Stimulated activated CD4-positive, alpha-beta T cell treated with anti-CD3 and anti-CD28 coated beads, Interleukin-2, amount 100 ng/mL, for 48 hours (primary cell): ENCODE data around the gene COL18A1.
"Not testable (repeated sequence)": the region's sequence is repeated elsewhere in the genome, so short reads cannot be mapped to it uniquely, and the experiment has no call there.

ENCODE experiments used
- DNase-seq, 2 donors: peaks; one replicate each; pipeline ENCODE4 v3.0.0-alpha.2; 2020

COL18A1 gene

DNA sequence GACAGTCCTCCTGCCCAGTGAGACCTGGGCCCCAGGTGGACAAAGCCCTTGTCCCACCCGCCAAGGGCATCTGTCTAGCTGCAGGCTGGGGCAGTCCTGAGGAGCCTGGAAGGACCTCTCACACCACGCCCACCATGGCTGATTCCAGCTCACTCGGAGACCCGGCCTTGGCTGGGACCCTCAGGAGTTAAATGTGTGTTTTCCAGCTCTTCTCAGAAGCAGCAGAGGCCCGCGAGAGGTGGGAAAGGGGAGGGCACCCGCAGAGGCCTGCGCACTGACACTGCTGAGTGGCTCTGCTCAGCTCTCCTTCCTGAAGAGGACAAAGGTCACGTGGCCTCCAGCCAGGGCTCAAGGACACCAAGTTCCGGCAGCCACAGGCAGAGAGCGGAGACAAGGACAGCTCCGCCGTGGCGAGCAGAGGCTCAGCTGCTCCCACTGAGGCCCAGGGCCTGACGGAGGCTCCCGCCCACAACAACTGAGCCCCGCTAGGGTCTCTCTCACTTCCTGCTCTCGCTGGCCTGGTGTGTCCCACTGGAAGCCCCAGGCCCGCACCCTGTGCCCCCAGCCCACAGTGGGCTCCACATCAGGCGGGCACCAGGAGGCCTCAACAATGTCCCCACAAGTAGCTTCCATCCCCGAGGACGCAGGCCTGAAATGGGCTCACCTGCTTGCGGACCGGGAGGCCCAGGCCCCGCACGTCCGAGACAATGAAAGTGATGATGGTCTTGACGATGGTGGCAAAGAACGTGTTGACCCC lies 120.4 kb downstream of the COL18A1 start:
- DNase-seq: no peak

DNA sequence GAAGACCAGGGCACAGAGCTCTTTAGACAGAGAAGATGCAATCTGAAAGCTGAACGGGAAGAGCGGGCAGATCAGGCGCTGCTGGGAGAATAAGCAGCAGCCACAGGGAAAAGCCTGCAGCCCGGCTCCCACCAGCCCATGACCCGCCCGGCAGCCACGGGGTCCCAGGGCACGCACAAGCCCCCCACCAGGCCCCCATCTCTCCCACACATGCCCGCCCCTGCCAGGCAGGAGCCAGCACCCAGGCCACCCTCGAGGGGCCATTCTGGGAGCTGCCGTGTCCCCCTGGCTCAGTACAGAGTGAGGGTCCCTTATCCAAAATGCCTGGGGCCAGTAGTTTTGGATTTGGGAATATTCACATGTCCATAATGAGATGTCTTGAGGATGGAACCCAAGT lies 120.9 kb downstream of the COL18A1 start:
- no peak for DNase-seq

DNA sequence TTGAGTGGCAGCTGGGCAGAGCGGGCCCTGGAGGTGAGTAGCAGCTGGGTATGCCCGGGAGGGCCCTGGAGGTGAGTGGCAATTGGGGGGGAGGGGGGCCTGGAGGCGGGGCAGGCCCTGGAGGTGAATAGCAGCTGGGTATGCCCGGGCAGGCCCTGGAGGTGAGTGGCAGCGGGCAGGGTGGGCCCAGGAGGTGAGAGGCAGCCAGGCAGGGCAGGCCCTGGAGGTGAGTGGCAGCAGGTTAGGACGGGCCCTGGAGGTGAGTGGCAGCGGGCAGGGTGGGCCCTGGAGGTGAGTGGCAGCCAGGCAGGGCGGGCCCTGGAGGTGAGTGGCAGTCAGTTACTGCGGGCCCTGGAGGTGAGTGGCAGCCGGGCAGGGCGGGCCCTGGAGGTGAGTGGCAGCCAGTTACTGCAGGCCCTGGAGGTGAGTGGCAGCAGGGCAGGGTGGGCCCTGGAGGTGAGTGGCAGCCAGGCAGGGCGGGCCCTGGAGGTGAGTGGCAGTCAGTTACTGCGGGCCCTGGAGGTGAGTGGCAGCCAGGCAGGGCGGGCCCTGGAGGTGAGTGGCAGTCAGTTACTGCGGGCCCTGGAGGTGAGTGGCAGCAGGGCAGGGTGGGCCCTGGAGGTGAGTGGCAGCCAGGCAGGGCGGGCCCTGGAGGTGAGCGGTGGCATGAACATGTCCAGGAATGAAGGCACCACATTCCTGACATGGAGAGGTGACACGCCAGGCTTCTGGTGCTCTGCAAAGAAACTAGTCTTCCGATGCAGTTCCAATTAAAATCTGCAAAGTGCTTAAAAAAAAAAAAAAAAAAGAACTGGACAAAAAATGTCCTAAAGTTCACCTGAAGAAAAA lies 122.4 kb downstream of the COL18A1 start:
- DNase-seq: not testable (repeated sequence)

DNA sequence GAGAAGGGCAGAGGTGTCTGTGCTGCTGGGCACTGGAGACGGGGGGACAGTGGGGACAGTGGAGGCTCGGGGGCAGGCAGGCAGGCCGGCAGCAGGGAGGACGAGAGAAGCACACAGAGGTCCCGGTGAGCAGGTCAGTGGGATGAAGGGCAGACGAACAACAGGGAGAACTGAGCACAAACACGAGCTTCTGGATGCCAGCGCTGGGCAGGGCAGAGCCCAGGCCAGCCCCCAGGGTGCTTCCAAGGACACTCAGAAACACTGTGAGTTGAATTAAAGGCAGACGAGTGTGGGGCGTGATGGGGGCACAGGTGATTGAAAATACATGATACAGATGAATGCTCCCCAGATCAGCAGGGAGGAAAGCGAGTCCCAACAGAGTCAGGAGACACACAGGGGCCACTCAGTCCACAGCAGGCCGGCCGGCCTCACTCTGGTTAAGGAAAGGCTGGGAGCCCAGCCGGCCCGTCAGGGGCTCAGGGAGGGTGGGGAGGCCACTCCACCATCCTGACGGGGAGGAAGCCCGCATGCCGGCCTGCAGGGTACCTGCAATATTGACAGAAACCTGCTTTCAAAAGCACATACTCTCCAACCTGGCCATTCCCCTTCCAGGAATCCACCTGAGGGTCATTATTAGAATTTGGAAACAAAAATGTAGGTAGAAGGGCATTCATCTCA lies 123.2 kb downstream of the COL18A1 start:
- no peak for DNase-seq

DNA sequence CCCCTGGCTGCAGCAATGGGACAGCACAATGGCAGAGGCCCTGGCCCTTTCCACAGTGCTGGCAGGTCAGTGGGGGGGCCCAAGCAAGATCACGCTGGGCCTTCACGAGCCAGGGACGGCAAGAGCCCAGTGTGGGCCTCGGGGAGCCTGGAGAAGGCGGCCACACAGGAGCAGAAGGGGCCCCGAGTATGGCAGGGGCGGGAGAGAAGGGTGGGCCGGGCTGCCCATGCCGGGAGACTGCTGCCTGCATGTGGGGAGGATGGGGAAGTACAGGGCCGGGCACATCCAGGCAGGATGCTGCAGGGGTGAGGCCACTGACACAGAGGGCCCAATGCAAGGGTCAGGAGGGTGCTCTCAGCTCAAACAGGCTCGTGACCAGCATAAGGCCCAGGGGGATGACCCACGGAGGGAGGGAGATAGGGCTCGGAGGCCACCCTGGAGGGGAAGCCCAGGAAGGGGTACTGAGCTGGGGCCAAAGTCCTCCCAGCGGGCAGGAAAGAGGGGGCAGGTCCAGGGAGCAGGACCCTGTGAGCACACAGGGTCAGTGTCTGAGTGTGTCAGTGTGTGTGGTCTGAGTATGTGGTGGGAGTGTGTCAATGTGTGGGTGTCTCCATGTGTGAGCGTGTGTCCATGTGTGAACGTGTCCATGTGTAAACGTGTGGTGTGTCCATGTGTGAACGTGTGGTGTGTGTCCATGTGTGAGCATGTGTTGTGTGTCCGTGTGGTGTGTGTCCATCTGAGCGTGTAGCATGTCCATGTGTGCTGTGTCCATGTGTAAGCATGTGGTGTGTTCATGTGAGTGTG lies 124.2 kb downstream of the COL18A1 start:
- no peak for DNase-seq

DNA sequence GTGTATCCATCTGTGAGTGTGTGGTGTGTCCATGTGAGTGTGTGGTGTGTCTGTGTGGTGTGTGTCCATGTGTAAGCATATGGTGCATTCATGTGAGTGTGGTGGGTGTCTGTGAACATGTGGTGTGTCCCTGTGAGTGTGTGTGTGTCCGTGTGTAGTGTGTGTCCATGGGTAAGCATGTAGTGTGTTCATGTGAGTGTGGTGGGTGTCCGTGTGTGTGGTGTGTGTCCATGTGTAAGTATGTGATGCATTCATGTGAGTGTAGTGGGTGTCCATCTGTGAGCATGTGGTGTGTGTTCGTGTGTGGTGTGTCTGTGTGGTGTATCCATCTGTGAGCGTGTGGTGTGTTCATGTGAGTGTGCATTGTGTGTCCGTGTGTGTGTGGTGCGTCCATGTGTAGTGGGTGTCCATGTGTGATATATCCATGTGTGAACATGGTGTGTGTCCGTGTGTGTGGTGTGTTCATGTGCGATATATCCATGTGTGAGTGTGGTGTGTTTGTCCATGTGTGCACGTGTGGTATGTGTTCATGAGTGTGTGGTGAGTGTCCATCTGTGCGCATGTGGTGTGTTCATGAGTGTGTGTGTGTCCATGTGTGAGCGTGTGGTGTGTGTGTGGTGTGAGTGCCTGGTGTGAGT lies 124.9 kb downstream of the COL18A1 start:
- DNase-seq: no peak

DNA sequence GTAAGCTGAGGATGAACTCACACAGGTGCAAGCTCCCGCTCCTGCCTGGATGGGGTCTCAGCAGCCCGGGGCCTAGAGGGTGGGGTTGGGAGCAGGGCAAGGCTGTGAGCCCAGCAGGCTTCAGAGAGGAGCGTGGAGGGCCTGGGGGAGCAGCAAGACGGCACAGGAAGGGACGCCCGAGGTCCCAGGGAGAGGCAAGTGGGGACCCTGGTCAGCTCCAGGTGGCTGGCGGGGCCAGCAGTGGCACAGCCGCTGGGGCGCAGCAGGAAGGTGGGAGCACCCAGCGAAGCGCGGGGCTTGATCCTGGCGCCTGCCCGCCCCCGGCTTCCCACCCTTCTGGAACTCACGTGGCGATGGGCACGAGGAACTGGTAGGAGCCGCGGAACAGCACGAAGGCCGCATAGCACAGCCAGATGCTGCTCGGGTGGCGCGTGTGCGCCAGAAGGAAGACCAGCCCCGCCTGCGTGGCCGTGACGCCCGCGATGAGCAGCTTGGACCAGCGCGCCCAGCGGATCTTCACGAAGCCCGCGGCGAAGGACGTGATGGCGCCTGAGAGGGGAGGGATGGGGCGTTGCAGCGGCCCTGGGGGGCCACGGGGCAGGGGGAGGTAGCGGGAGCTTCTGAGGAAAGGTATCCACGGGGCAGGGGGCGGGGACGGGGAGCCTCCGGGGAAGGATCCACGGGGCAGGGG lies 125.6 kb downstream of the COL18A1 start:
- DNase-seq: no peak

DNA sequence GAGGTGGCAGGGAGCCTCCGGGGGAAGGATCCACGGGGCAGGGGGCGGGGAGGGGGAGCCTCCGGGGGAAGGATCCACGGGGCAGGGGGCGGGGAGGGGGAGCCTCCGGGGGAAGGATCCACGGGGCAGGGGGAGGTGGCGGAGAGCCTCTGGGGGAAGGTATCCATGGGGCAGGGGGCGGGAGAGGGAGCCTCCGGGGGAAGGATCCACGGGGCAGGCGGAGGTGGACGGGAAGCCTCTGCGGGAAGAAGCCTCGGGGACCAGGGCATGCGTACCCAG lies 126.1 kb downstream of the COL18A1 start:
- DNase-seq: not testable (repeated sequence)

DNA sequence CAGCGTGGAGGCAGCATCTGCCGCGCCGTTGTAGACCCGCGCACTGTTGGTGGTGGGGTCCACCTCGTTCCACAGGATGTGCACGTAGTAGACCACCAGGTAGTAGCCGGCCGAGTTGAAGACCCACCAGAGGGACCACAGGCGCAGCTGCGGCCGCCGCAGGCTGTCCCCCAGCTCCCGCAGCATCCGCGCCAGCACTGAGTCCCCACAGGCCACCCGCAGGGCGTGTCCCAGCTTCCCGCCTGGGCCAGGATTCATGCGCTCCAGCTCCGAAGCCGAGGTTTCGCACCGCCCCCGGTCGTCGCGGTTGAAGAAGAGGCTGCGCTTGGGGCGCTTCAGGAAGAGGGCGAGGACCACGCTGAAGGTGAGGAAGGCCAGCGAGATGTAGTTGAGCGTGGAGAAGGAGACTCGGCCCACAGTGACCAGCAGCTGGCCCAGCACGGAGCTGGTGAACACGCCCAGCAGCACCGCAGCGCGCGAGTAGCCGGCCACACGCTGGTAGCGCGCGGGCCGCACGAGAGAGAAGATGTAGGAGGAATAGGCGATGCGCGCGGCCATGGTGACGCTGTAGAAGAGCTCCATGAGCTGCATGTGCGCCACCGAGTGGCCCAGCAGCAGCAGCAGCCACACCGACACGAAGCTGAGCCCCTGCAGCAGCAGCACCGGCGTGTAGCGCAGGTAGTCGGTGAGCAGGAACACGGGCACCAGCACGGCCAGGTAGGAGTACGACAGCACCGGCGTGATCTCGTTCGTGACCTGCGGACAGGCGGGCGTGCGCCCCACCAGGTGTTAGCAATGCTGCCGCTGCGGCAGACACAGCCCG lies 126.6 kb downstream of the COL18A1 start:
- no peak for DNase-seq

DNA sequence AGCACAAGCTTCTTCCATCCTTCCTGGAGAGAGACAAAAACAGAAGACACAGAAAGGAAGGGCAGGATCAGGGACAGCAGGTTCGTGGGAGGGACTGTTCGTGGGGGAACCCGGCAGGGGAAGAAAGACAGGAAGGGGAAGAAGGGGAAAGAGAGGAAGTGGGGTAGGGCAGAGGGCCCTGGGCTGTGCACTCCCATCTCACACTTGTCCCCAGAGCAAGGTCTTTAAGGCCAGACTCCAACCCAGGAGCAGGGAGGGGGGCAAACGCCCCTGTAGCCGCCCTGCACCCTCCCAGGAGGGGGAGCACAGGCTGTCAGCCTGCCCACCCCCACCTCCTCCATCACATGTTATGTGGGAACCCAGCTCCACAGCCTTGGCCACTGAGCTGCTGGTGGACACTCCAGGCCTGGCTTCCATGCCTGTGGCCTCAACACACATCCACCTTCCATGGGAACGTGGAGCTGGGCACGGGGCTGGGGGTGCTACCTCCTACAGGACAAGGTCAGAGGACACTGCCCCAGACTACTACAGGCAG lies 127.9 kb downstream of the COL18A1 start:
- no peak for DNase-seq

DNA sequence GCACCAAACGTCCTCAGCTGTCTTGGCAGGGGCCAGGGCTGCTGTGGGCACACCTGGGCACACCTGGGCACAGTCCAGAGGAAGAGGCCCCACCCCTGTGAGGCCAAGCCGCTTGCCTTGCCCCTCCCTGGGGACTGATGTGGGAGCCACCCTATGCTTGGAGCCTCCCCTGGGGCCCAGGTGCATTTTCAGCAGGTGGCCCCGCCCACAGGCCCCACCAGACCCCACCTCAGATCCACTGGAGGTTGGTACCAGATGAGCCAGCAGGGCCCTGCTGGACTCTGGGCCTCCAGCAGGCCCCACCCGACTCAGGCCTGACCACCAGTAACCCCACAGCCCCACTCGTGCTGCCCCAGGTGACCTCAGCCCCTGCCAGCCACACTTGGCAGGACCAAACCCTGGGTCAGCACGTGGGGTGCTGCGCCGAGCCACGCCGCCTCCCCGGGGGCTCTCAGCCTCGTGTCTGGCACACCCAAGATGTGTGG lies 128.4 kb downstream of the COL18A1 start:
- DNase-seq: no peak

DNA sequence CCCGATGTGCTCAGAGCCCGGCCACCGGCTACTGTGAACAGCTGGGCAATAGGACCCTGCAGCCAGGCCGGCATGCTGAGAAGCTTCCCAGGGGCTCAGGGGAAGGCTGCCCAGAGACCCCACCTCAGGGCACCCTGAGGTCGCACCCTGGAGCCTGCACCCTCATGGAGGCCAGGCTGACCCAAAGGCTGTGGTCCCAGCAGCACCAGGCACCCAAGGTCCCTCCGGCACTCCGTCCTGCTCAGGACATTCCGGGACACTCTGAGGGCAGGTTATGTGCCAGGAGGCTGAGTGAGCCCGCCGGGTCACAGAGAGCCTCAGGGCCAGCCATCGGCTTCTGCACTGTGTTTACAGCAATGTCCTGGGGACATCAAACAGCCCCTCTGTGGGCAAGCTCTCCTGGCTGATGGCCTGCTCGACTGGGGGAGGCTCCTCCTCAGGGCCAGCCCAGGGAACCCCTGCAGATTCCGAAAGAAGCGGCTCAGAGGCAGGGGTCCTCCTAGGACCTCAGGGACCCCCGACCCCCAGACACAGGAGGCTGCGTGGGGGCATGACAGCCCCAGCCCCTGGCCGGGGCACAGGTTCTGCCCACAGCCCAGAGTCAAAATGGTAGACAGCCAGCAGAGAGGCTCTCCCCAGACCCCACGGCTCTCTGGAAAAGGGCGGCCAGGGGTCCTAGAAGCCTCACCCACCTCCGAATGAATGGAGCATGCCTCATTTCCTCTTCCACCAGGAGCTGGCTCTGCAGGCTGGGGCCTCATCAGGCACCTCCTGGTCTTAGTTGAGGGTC lies 129.1 kb downstream of the COL18A1 start:
- DNase-seq: no peak

DNA sequence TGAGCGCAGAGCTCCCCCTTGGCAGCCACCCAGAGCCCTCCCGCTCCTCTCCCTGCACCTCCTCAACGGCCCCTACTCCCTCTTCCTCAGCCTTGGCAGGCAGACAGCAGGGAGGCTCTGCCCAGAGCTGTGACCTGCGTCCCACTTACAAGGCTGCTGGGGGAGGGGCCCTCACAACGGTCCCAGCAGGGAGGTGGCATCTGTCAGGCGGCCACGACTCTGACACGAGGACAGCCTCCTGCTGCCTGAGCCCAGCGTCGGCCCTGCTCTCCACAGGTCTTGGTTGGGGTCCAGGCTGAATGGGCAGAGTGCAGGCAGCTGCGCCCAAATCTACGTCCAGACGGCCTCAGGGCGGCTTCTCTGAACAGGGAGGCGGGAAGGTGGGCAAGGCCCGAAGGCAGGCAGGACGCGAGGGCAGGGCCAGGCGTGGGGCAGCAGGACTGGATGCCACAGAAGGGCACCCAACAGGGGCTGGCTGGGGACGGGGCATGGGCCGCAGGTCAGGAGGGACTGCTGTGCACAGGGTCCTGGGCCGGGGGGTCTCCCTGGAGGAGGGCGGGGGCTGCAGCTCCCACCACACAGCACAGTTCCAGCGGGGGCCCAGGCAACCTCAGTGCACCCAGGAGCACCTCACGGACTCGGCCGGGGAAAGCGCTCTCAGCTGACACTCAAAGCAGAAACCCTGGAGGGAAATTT lies 129.8 kb downstream of the COL18A1 start:
- no peak for DNase-seq

DNA sequence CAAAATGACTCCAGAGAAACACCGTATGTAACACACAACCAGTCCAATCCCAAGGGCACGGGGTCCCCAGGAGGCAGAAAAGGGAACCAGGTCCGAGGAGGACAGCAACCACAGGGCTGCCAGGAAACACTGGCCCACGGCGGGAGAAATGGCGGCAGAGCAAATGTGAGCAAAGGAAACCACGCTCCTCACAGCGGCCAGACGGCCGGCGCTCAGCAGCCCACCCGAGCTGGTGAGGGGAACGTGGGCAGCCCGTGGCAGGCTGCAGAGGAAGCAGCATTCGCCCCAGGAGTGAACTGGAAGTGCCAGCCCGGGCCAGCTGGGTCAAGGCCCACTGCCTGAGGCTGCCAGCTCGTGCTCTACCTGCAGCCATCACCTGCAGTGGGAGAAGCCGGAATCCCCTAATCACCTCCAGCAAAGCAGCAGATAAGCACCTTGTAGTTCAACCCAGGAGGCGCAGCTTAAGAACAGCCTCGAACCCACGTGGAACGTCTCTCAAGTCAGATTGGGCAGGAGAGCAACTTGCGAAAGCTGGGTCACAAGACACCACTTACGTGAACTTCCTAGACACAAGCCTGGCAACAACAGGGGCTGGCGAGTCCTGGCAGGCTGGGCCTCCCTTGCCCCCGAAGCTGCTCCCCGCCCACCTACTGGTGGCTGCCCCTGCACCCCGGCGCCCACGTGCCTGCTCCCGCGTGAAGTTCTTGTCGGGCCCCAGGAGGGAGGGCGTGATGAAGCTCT lies 130.5 kb downstream of the COL18A1 start:
- no peak for DNase-seq

DNA sequence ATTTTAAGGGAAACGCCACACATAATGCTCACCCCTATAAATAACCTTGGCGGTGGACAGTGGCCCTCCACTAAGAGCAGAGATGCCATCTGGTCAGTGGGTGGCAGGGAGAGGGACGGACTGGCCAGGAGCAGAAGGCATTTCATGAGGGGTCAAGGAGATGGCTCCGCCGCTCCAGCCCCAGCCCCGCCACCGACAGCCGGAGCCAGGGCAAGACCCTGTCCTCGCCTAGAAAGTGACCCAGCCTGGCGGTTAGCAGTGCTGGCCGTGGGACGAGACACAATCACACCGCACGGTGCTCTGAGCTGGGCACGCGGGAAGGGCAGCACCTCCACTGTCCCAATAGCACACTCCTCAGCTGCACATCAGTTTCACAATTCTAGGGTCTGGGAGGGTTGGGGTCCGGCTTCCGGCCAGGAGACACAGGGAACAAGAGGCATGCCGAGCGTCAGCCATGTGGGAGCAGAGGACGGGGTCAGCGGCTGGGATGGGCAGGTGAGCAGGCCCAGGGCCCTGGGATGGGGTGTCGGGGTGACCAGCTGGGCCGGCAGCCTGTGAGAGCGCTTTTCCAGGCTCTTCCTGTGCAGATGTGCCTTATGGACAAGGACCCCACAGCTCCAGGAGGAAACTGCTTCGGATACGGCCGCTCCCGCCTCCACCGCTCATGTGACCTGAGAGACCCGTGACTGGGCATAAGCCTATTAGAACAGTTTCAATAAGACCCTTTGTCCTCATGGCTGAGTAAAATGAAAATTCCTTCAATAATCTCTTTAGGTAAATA lies 131.5 kb downstream of the COL18A1 start:
- DNase-seq: no peak

DNA sequence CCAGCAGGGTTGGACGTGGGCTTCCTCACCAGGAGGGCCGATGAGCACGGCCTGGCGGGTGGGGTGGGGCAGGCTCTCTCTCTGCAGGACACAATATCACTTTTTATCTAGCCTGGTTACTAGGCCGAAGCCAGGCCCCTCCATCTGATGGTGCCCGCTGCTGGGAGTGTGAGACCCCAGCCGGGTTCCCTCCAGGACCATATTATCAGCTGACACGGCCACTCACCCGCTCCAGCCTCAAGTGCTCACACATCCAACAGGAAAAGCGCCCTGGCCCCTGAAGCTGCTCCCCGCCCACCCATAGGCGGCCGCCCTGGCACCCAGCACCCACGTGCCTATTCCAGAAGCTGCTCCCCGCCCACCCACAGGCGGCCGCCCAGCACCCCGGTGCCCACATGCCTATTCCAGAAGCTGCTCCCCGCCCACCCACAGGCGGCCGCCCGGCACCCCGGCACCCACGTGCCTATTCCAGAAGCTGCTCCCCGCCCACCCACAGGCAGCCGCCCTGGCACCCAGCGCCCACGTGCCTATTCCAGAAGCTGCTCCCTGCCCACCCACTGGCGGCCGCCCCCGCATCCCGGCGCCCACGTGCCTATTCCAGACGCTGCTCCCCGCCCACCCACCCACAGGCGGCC lies 132.3 kb downstream of the COL18A1 start:
- no peak for DNase-seq

DNA sequence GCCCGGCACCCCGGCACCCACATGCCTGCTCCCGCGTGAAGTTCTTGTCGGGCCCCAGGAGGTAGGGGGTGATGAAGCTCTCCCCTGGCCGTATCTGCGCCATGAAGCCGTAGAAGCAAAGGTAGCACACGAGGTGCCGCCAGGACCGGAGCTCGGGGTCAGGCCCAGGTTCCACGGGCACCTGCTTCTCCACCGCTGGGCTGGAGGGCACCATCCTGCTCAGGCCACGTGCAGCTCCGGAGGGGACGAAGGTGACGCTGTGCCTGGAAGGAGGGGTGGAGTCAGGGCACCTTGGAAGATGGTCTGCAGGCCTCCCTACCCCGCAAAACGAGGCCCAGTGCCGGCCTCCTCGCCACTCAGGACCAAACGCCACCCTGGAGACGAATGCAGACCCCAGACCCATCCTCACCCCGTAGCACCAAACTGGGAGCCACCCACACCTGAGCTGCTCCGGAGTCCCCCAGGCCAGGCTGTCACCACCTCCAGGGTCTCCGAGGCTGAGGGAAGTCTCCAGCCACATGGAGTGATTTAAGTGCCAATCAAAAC lies 132.9 kb downstream of the COL18A1 start:
- no peak for DNase-seq
